Uterus (tissue), 2 donors: Measurements from ENCODE around the gene HAND1.

Experiments used
- POLR2A ChIP-seq, 2 donors: fragments of 450-650 bp; IDR thresholded peaks; one replicate each; pipeline ENCODE4 v1.6.1; 2016; ENCODE audit warnings: antibody characterized with exemption in 2 of 2, mild to moderate bottlenecking in 1 of 2, moderate library complexity in 1 of 2
- TF ChIP-seq, protein P1 (sequence below), 4 experiments: fragments of 200-600 bp in 2 of 4; fragments of 450-650 bp in 2 of 4; sonication (generic) in 2 of 4; IDR thresholded peaks; one replicate each; pipeline ENCODE4 v1.5.1; 2016 to 2019; ENCODE audit warnings: antibody characterized with exemption in 4 of 4, mild to moderate bottlenecking in 2 of 4, moderate library complexity in 1 of 4

DNA sequence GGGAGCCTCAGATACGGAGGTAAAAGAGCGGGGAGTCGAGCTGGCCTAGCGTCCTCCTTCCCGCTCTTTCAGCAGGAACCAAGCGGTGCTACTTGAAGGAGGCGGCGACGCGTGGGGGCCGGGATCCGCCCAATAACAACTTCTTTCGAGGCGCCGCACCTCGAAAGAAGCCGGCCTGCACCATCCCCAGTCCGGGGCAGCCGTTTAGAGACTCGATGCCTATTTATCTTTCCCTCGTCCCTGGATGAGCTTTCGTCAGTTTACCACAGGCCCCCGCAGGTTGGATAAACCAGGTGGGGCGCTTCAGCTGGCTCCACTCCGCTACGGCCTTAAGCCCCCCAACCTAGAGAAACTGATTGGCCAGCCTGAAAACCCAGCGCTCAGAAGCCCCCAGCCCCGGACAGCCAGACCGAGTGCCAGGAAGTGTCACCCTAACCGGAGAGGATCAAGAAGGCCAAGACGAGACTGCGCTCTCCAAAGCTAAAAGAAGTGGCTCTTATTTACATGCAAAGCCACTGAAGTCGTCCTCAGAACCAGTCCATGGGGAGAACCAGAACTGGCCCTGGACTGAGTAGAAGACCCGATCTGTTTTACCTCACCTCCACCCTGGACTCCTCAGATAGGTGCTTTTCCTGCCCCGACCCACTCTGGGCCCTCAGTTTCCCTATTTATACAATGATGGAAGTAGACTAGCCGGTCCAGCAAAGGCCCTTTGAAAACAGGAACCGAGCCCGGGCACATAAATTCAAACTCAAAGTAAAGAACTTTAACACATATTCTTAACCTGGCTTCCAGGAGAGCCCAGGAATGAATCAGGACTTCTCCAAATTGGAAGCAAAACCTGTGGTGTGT lies 1.4 kb downstream of the HAND1 start:
- TF ChIP-seq, protein P1, sequence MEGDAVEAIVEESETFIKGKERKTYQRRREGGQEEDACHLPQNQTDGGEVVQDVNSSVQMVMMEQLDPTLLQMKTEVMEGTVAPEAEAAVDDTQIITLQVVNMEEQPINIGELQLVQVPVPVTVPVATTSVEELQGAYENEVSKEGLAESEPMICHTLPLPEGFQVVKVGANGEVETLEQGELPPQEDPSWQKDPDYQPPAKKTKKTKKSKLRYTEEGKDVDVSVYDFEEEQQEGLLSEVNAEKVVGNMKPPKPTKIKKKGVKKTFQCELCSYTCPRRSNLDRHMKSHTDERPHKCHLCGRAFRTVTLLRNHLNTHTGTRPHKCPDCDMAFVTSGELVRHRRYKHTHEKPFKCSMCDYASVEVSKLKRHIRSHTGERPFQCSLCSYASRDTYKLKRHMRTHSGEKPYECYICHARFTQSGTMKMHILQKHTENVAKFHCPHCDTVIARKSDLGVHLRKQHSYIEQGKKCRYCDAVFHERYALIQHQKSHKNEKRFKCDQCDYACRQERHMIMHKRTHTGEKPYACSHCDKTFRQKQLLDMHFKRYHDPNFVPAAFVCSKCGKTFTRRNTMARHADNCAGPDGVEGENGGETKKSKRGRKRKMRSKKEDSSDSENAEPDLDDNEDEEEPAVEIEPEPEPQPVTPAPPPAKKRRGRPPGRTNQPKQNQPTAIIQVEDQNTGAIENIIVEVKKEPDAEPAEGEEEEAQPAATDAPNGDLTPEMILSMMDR (IDR thresholded peaks at IDR 0.05) = no peak
- TF ChIP-seq POLR2A (IDR thresholded peaks at IDR 0.05) = no peak
